H1 (cell line): Measurements from ENCODE around the gene PDXDC1. TPM values are rescaled to one million over a fixed set of nuclear protein-coding genes. Genes with fewer than 3 reads are reported as not detected.
"Not testable (repeated sequence)": the region's sequence is repeated elsewhere in the genome, so short reads cannot be mapped to it uniquely, and the experiment has no call there.

Source experiments
- CTCF ChIA-PET: fragments of 300-600 bp; sonication (Branson Sonifier 250); formaldehyde crosslinking; loops from one replicate; lab custom pipeline; 2021; ENCODE audit not compliant: partially characterized antibody; lab: Charles Lee
- POLR2A ChIA-PET: fragments of 300-600 bp; sonication (Branson Sonifier 250); formaldehyde crosslinking; loops from one replicate; lab custom pipeline; 2021; ENCODE audit warnings: inconsistent platforms; ENCODE audit not compliant: partially characterized antibody; lab: Charles Lee
- DNase-seq, 2 experiments: peaks; one replicate each; pipeline versions ENCODE4 v3.0.0 to v3.0.0-alpha.2; 2010 to 2022; ENCODE audit warnings: low spot score in 2 of 2, low read depth in 1 of 2, mixed read lengths in 1 of 2
- FAIRE-seq: peaks from 2 replicates; lab custom pipeline; 2011; peaks lifted over from hg19 to GRCh38; lab: Jason Lieb, UNC
- H2AFZ ChIP-seq: 2 replicates; pipeline ENCODE4 v1.8.1; 2012; ENCODE audit warnings: low read length, inconsistent platforms
- H2AK5ac ChIP-seq: 2 replicates; pipeline ENCODE4 v1.6.1; 2013; ENCODE audit warnings: low read depth, low read length
- H2BK120ac ChIP-seq: replicated peaks from 2 replicates; pipeline ENCODE3; 2013; ENCODE audit warnings: low read depth, low read length, inconsistent platforms
- H2BK12ac ChIP-seq: 2 replicates; pipeline ENCODE4 v1.6.1; 2013; ENCODE audit warnings: low read depth, low read length
- H2BK15ac ChIP-seq: 2 replicates; pipeline ENCODE4 v1.6.1; 2013; ENCODE audit warnings: low read length
- H2BK20ac ChIP-seq: 2 replicates; pipeline ENCODE4 v1.6.1; 2013; ENCODE audit warnings: low read length
- H2BK5ac ChIP-seq: 2 replicates; pipeline ENCODE4 v1.6.1; 2013; ENCODE audit warnings: low read depth, low read length
- H3K14ac ChIP-seq: 2 replicates; pipeline ENCODE4 v1.6.1; 2013; ENCODE audit warnings: inconsistent platforms; ENCODE audit not compliant: insufficient read length
- H3K18ac ChIP-seq: 2 replicates; pipeline ENCODE4 v1.6.1; 2013; ENCODE audit warnings: low read length; ENCODE audit errors: extremely low read depth
- H3K23ac ChIP-seq: 2 replicates; pipeline ENCODE4 v1.6.1; 2013; ENCODE audit warnings: inconsistent platforms; ENCODE audit not compliant: insufficient read length
- H3K23me2 ChIP-seq: 2 replicates; pipeline ENCODE4 v1.6.1; 2013; ENCODE audit warnings: low read depth, low read length
- H3K27ac ChIP-seq: 2 replicates; pipeline ENCODE4 v1.6.1; 2011; ENCODE audit warnings: low read depth, low read length, inconsistent platforms
- H3K27me3 ChIP-seq, 4 experiments: replicated peaks in 1 of 4; 1 replicate in 1 of 4; 2 replicates in 3 of 4; pipeline versions ENCODE4 v1.6.1 to v1.8.1; 2011 to 2013; ENCODE audit warnings: low read length in 3 of 4, mild to moderate bottlenecking in 3 of 4, inconsistent platforms in 2 of 4, mixed read lengths in 2 of 4, moderate library complexity in 1 of 4; ENCODE audit not compliant: control insufficient read depth in 3 of 4, insufficient read depth in 3 of 4; ENCODE audit errors: extremely low read depth in 1 of 4
- H3K36me3 ChIP-seq, 4 experiments: 2 replicates each; pipeline versions ENCODE4 v1.6.1 to v1.8.1; 2011 to 2013; ENCODE audit warnings: mild to moderate bottlenecking in 4 of 4, low read length in 3 of 4, moderate library complexity in 2 of 4, control low read depth in 1 of 4, inconsistent platforms in 1 of 4; ENCODE audit not compliant: insufficient read depth in 4 of 4, control insufficient read depth in 2 of 4
- H3K4ac ChIP-seq: replicated peaks from 2 replicates; pipeline ENCODE3; 2013; ENCODE audit warnings: low read length, low read depth, mixed read lengths, inconsistent platforms; ENCODE audit not compliant: insufficient read length
- H3K4me1 ChIP-seq, 4 experiments: replicated peaks in 1 of 4; 1 replicate in 1 of 4; 2 replicates in 3 of 4; pipeline versions ENCODE4 v1.6.1 to v1.8.1; 2011 to 2013; ENCODE audit warnings: low read length in 3 of 4, inconsistent platforms in 2 of 4, mixed read lengths in 1 of 4; ENCODE audit not compliant: insufficient read depth in 4 of 4, control insufficient read depth in 3 of 4
- H3K4me2 ChIP-seq, 2 experiments: 2 replicates each; pipeline versions ENCODE4 v1.6.1 to v1.8.1; 2011 to 2013; ENCODE audit warnings: low read depth in 2 of 2, low read length in 2 of 2, control low read depth in 1 of 2, inconsistent platforms in 1 of 2, mild to moderate bottlenecking in 1 of 2; ENCODE audit not compliant: insufficient read depth in 1 of 2
- H3K4me3 ChIP-seq, 4 experiments: fragments of 200-600, 300-600 bp in 1 of 4; sonication (generic), shearing (Covaris generic), sonication (Bioruptor Twin) in 1 of 4; 2 replicates each; pipeline versions ENCODE4 v1.5.1 to v1.8.1; 2011 to 2016; ENCODE audit warnings: low read length in 4 of 4, low read depth in 3 of 4, control low read depth in 2 of 4, inconsistent platforms in 2 of 4, mild to moderate bottlenecking in 2 of 4, mixed read lengths in 1 of 4, moderate library complexity in 1 of 4; ENCODE audit not compliant: insufficient read depth in 2 of 4; ENCODE audit errors: extremely low read depth in 1 of 4
- H3K56ac ChIP-seq: replicated peaks from 2 replicates; pipeline ENCODE3; 2013; ENCODE audit warnings: low read depth, mild to moderate bottlenecking, mixed read lengths, low read length, inconsistent platforms; ENCODE audit not compliant: insufficient read length
- H3K79me1 ChIP-seq: 2 replicates; pipeline ENCODE4 v1.6.1; 2013; ENCODE audit warnings: low read depth, low read length, control low read depth
- H3K79me2 ChIP-seq, 2 experiments: 2 replicates each; pipeline versions ENCODE4 v1.6.1 to v1.8.1; 2012 to 2013; ENCODE audit warnings: low read length in 2 of 2, mild to moderate bottlenecking in 2 of 2, inconsistent platforms in 1 of 2; ENCODE audit not compliant: insufficient read depth in 2 of 2, control insufficient read depth in 1 of 2
- H3K9ac ChIP-seq, 4 experiments: replicated peaks in 1 of 4; 1 replicate in 1 of 4; 2 replicates in 3 of 4; pipeline versions ENCODE4 v1.6.1 to v1.8.1; 2011 to 2013; ENCODE audit warnings: low read depth in 3 of 4, low read length in 3 of 4, control low read depth in 2 of 4, mild to moderate bottlenecking in 2 of 4, moderate library complexity in 2 of 4, inconsistent platforms in 1 of 4; ENCODE audit errors: extremely low read depth in 1 of 4
- H3K9me3 ChIP-seq, 2 experiments: 2 replicates each; pipeline versions ENCODE4 v1.6.1 to v1.8.1; 2012 to 2013; ENCODE audit warnings: mild to moderate bottlenecking in 2 of 2, moderate library complexity in 2 of 2, control low read depth in 1 of 2, inconsistent platforms in 1 of 2, low read depth in 1 of 2, low read length in 1 of 2, mixed read lengths in 1 of 2; ENCODE audit not compliant: insufficient read depth in 2 of 2
- H4K20me1 ChIP-seq, 2 experiments: replicated peaks in 1 of 2; 2 replicates each; pipeline versions ENCODE3 to v1.8.1; 2011 to 2013; ENCODE audit warnings: inconsistent platforms in 2 of 2, low read length in 2 of 2, mild to moderate bottlenecking in 1 of 2; ENCODE audit not compliant: insufficient read depth in 2 of 2, control insufficient read depth in 1 of 2
- H4K5ac ChIP-seq: 2 replicates; pipeline ENCODE4 v1.6.1; 2013; ENCODE audit warnings: low read length, low read depth, mixed read lengths, inconsistent platforms; ENCODE audit not compliant: insufficient read length
- H4K8ac ChIP-seq: 2 replicates; pipeline ENCODE4 v1.8.0; 2013; ENCODE audit warnings: mild to moderate bottlenecking, moderate library complexity, low read length, inconsistent platforms; ENCODE audit not compliant: insufficient read depth; ENCODE audit errors: extremely low read depth
- H4K91ac ChIP-seq: replicated peaks from 2 replicates; pipeline ENCODE3; 2013; ENCODE audit warnings: low read length, mixed read lengths, inconsistent platforms; ENCODE audit not compliant: insufficient read length
- WGBS, 2 experiments: shearing (Covaris generic) in 1 of 2; methylation state at CpG; one replicate each; pipeline versions ENCODE4 v1.1.6 to v1.1.7; 2013 to 2015; ENCODE audit warnings: low lambda C conversion rate in 2 of 2, mixed read lengths in 2 of 2, inconsistent platforms in 1 of 2, low coverage in 1 of 2, missing lambda C conversion rate in 1 of 2; ENCODE audit not compliant: insufficient replicate concordance in 2 of 2, insufficient coverage in 1 of 2, insufficient read length in 1 of 2; ENCODE audit errors: extremely low coverage in 1 of 2, missing lambda C conversion rate in 1 of 2; 5-methylcytosine and 5-hydroxymethylcytosine counted together
- polyA plus RNA-seq, 7 experiments: library from polyadenylated mRNA; depleted of rRNA in 3 of 7; stranded (reverse) in 5 of 7; unstranded in 2 of 7; fragments of >200 nt in 5 of 7; fragments of 200-250 nt in 2 of 7; gene quantifications; 1 replicate in 5 of 7; 2 replicates in 1 of 7; 4 replicates in 1 of 7; pipeline versions ENCODE4 v1.2.1 to v1.2.3, GENCODE V29; 2011 to 2013; ENCODE audit warnings: missing spikeins in 2 of 7, mixed read lengths in 2 of 7
- total RNA-seq: library from RNA; stranded (reverse); fragmentation: NEBNext Ultra II Directional; extraction: Animal tissue kit (Norgen Biotek cat#: 25700); gene quantifications from 2 replicates; pipeline ENCODE4 v1.2.1, GENCODE V29; 2021

Gene PDXDC1
- total and polyA plus RNA-seq, 2 of the 8 experiments (the other 6 are each of a cell fraction or from before 2014, with no cell fraction given): 56.6 to 118 TPM

DNA sequence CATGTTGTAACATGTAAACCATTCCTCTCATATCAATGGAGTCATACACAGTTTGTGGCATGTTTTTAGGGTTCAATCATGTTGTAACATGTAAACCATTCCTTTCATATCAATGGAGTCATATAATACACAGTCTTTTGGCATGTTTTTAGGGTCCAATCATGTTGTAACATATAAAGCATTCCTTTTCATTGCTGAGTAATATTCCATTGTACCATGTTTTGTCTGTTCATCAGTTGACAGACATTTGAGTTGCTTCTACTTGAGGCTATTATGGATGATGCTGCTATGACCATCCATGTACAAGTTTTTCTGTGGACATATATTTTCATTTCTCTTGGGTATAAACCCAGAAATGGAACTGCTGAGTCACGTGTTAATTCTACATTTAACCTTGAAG is 106.1 kb downstream of the PDXDC1 start:
- H2AFZ ChIP-seq, H3K4me3 ChIP-seq, POLR2A ChIA-PET, CTCF ChIA-PET, H3K4ac ChIP-seq, H3K79me1 ChIP-seq, FAIRE-seq, H3K4me2 ChIP-seq, H2BK15ac ChIP-seq, H2BK12ac ChIP-seq, H4K91ac ChIP-seq, H3K79me2 ChIP-seq, H3K23me2 ChIP-seq, H3K4me1 ChIP-seq, H2BK5ac ChIP-seq, H3K23ac ChIP-seq, H3K27me3 ChIP-seq, H2BK20ac ChIP-seq, H4K20me1 ChIP-seq, H3K18ac ChIP-seq, H3K27ac ChIP-seq, H3K9ac ChIP-seq, H3K14ac ChIP-seq, DNase-seq, H3K9me3 ChIP-seq, H2BK120ac ChIP-seq, H3K56ac ChIP-seq, H2AK5ac ChIP-seq, H4K5ac ChIP-seq, H4K8ac ChIP-seq: not testable (repeated sequence)
- 56% methylated on average over 1 of the region's 1 CpG; no CpG with 5 or more reads in 1 of the 2 experiments for WGBS, 2 experiments
- H3K36me3 ChIP-seq: peaks cover 0 to 48% (median 22%) of the 10 kb centered on the region in 4 experiments; a peak in 6 of 8 replicates

- H2BK15ac ChIP-seq, H2BK12ac ChIP-seq, H4K8ac ChIP-seq, H3K27me3 ChIP-seq, H2BK5ac ChIP-seq, H4K20me1 ChIP-seq, H3K23ac ChIP-seq, H3K9me3 ChIP-seq, POLR2A ChIA-PET, H3K14ac ChIP-seq, H3K79me1 ChIP-seq, H4K5ac ChIP-seq, DNase-seq, H4K91ac ChIP-seq, H3K23me2 ChIP-seq, H3K4me2 ChIP-seq, H3K4me3 ChIP-seq, H2AK5ac ChIP-seq, H3K9ac ChIP-seq, H2AFZ ChIP-seq, H2BK120ac ChIP-seq, CTCF ChIA-PET, H3K56ac ChIP-seq, H3K18ac ChIP-seq, H3K27ac ChIP-seq, H3K4me1 ChIP-seq, FAIRE-seq, H3K79me2 ChIP-seq, H2BK20ac ChIP-seq, H3K4ac ChIP-seq: not testable (repeated sequence)
- H3K36me3 ChIP-seq: peaks cover 0 to 47% (median 21%) of the 10 kb centered on the region in 4 experiments; a peak in 6 of 8 replicates
- 94% methylated on average over 3 of the region's 3 CpGs; no CpG with 5 or more reads in 1 of the 2 experiments for WGBS, 2 experiments
Measured at GRCh38 chr16:15082788-15083187, 108.0 kb downstream of the PDXDC1 start.
